ENCODE results near the gene NHERF1.

- TF ChIP-seq, protein P1, sequence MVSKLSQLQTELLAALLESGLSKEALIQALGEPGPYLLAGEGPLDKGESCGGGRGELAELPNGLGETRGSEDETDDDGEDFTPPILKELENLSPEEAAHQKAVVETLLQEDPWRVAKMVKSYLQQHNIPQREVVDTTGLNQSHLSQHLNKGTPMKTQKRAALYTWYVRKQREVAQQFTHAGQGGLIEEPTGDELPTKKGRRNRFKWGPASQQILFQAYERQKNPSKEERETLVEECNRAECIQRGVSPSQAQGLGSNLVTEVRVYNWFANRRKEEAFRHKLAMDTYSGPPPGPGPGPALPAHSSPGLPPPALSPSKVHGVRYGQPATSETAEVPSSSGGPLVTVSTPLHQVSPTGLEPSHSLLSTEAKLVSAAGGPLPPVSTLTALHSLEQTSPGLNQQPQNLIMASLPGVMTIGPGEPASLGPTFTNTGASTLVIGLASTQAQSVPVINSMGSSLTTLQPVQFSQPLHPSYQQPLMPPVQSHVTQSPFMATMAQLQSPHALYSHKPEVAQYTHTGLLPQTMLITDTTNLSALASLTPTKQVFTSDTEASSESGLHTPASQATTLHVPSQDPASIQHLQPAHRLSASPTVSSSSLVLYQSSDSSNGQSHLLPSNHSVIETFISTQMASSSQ (IDR thresholded peaks at IDR 0.05; ENCODE audit: low read depth): no peak
- TF ChIP-seq, protein P1 (CRISPR knock-in tag; IDR thresholded peaks at IDR 0.05; ENCODE audit: borderline replicate concordance): no peak
- TF ChIP-seq RERE (CRISPR knock-in tag; IDR thresholded peaks at IDR 0.05; ENCODE audit: low read depth) (no peak), CTCF (CRISPR knock-in tag; IDR thresholded peaks at IDR 0.05) (no peak), NCOR1 (IDR thresholded peaks at IDR 0.05; ENCODE audit: borderline replicate concordance, low read length) (no peak), HDAC2 (CRISPR knock-in tag; IDR thresholded peaks at IDR 0.05) (no peak), ZNF230 (CRISPR knock-in tag; IDR thresholded peaks at IDR 0.05) (no peak)
These were observed 23.3 kb upstream of the NHERF1 start for GRCh38 chr17:74725111-74725510.
